Naive B cell (primary cell): ENCODE results near the gene AIFM1. TPM values are rescaled to one million over a fixed set of nuclear protein-coding genes. Genes with fewer than 3 reads are reported as not detected.
A peak's percentile ranks its signal among the peaks of the same experiment; 100 is the strongest.

Experiments
- ATAC-seq, 2 donors: fragments of 150-1000 bp; cut with Tn5 transposase; 2 replicates each; pipeline ENCODE4 v1.10.0; 2021; ENCODE audit warnings: low read depth in 2 of 2, mild to moderate bottlenecking in 2 of 2, moderate library complexity in 2 of 2
- DNase-seq: peaks from one replicate; pipeline ENCODE4 v3.0.0; 2022
- H3K27ac Mint-ChIP-seq, 6 donors: one replicate each; pipeline ENCODE4 v1.8.0; 2020 to 2022; ENCODE audit warnings: mild to moderate bottlenecking in 6 of 6, mixed read lengths in 6 of 6, moderate library complexity in 5 of 6, inconsistent platforms in 2 of 6
- H3K27me3 Mint-ChIP-seq, 3 donors: one replicate each; pipeline ENCODE4 v1.8.0; 2021 to 2022; ENCODE audit warnings: mixed read lengths in 3 of 3, mild to moderate bottlenecking in 1 of 3
- H3K36me3 Mint-ChIP-seq, 2 donors: one replicate each; pipeline ENCODE4 v1.8.0; 2020 to 2022; ENCODE audit warnings: mixed read lengths in 2 of 2, inconsistent platforms in 1 of 2, mild to moderate bottlenecking in 1 of 2
- H3K4me1 Mint-ChIP-seq, 3 donors: one replicate each; pipeline ENCODE4 v1.8.0; 2020 to 2022; ENCODE audit warnings: mixed read lengths in 3 of 3, inconsistent platforms in 1 of 3, mild to moderate bottlenecking in 1 of 3, moderate library complexity in 1 of 3
- H3K4me3 Mint-ChIP-seq, 8 donors: one replicate each; pipeline ENCODE4 v1.8.0; 2020 to 2022; ENCODE audit warnings: mild to moderate bottlenecking in 8 of 8, mixed read lengths in 8 of 8, moderate library complexity in 8 of 8, inconsistent platforms in 2 of 8
- H3K9me3 Mint-ChIP-seq, 7 donors: one replicate each; pipeline ENCODE4 v1.8.0; 2020 to 2022; ENCODE audit warnings: mixed read lengths in 7 of 7, mild to moderate bottlenecking in 5 of 7, inconsistent platforms in 2 of 7, moderate library complexity in 1 of 7
- polyA plus RNA-seq, 6 donors: library from polyadenylated mRNA; unstranded; fragments of 300-500 nt; fragmentation: Illumina TruSeq; gene quantifications; one replicate each; pipeline ENCODE4 v1.2.3, GENCODE V29; 2021; ENCODE audit warnings: low read depth in 6 of 6

Gene AIFM1
- polyA plus RNA-seq, 6 donors from 2014 or later, result 13.6 to 24.2 (median 20.3) TPM

GRCh38 chrX:130162094-130162735 is 3.4 kb downstream of the AIFM1 start:
- peaks cover 7 to 16% (median 9%) of the 10 kb centered on the region in 3 donors for H3K4me1 Mint-ChIP-seq
- DNase-seq, result no peak
- no peaks in the 10 kb centered on the region for H3K36me3 Mint-ChIP-seq
- no peaks in the 10 kb centered on the region for H3K9me3 Mint-ChIP-seq
- H3K27me3 Mint-ChIP-seq, result no peaks in the 10 kb centered on the region
- no peak for ATAC-seq
- H3K4me3 Mint-ChIP-seq, result peak overlapping the region in 2 of 8 donors; percentile 8 to 66
- H3K27ac Mint-ChIP-seq, result peak overlapping the region in 1 of 6 donors; percentile 58

GRCh38 chrX:130159776-130160175 is 5.9 kb downstream of the AIFM1 start:
- ATAC-seq (no peak), DNase-seq (no peak)
- peaks cover 0 to 4% (median 1%) of the 10 kb centered on the region in 3 donors for H3K4me1 Mint-ChIP-seq
- H3K4me3 Mint-ChIP-seq, result no peak overlapping the region
- no peaks in the 10 kb centered on the region for H3K36me3 Mint-ChIP-seq
- no peak overlapping the region for H3K27ac Mint-ChIP-seq
- no peaks in the 10 kb centered on the region for H3K27me3 Mint-ChIP-seq
- H3K9me3 Mint-ChIP-seq, result no peaks in the 10 kb centered on the region

GRCh38 chrX:130158311-130158710 is 7.3 kb downstream of the AIFM1 start:
- Mint-ChIP-seq H3K27me3 (no peaks in the 10 kb centered on the region), H3K27ac (no peak overlapping the region), H3K9me3 (no peaks in the 10 kb centered on the region), H3K36me3 (no peaks in the 10 kb centered on the region), H3K4me1 (peaks cover 0 to 4% (median 0%) of the 10 kb centered on the region in 3 donors), H3K4me3 (no peak overlapping the region)
- DNase-seq, result no peak
- no peak for ATAC-seq

- H3K27ac Mint-ChIP-seq, result no peak overlapping the region
- no peaks in the 10 kb centered on the region for H3K27me3 Mint-ChIP-seq
- DNase-seq, result no peak
- H3K9me3 Mint-ChIP-seq, result no peaks in the 10 kb centered on the region
- H3K4me3 Mint-ChIP-seq, result no peak overlapping the region
- ATAC-seq, result no peak
- H3K4me1 Mint-ChIP-seq, result no peaks in the 10 kb centered on the region
- H3K36me3 Mint-ChIP-seq, result no peaks in the 10 kb centered on the region
Observed at GRCh38 chrX:130155564-130155963, 10.1 kb downstream of the AIFM1 start.

GRCh38 chrX:130147631-130148030 is 18.0 kb downstream of the AIFM1 start:
- ATAC-seq (no peak), DNase-seq (no peak)
- Mint-ChIP-seq H3K27me3 (no peaks in the 10 kb centered on the region), H3K27ac (no peak overlapping the region), H3K4me1 (no peaks in the 10 kb centered on the region), H3K9me3 (peaks cover 0 to 2% (median 0%) of the 10 kb centered on the region in 7 donors), H3K4me3 (no peak overlapping the region), H3K36me3 (peaks cover 6 to 21% of the 10 kb centered on the region in 2 donors)

GRCh38 chrX:130145123-130145522 is 20.5 kb downstream of the AIFM1 start:
- Mint-ChIP-seq H3K9me3 (peaks cover 0 to 2% (median 0%) of the 10 kb centered on the region in 7 donors), H3K4me1 (no peaks in the 10 kb centered on the region), H3K27ac (peak overlapping the region in 1 of 6 donors; percentile 30), H3K4me3 (no peak overlapping the region), H3K36me3 (peaks cover 6 to 21% of the 10 kb centered on the region in 2 donors), H3K27me3 (no peaks in the 10 kb centered on the region)
- ATAC-seq (no peak), DNase-seq (no peak)

GRCh38 chrX:130144509-130144908 is 21.1 kb downstream of the AIFM1 start:
- Mint-ChIP-seq H3K4me1 (no peaks in the 10 kb centered on the region), H3K4me3 (no peak overlapping the region), H3K27me3 (no peaks in the 10 kb centered on the region), H3K27ac (no peak overlapping the region), H3K9me3 (peaks cover 0 to 2% (median 0%) of the 10 kb centered on the region in 7 donors), H3K36me3 (peaks cover 6 to 21% of the 10 kb centered on the region in 2 donors)
- no peak for DNase-seq
- ATAC-seq, result no peak

- H3K36me3 Mint-ChIP-seq, result peaks cover 14 to 22% of the 10 kb centered on the region in 2 donors
Observed at GRCh38 chrX:130139474-130140201, 26.0 kb downstream of the AIFM1 start.

GRCh38 chrX:130136961-130137360 is 28.7 kb downstream of the AIFM1 start:
- ATAC-seq, result no peak

More at GRCh38 chrX:130139474-130140201, 26.0 kb downstream of the AIFM1 start:
- Mint-ChIP-seq H3K27me3 (no peaks in the 10 kb centered on the region), H3K4me3 (no peak overlapping the region), H3K27ac (no peak overlapping the region), H3K4me1 (no peaks in the 10 kb centered on the region), H3K9me3 (peaks cover 0 to 2% (median 0%) of the 10 kb centered on the region in 7 donors)
- DNase-seq, result no peak
- no peak for ATAC-seq

GRCh38 chrX:130136496-130136895 is 29.1 kb downstream of the AIFM1 start:
- H3K36me3 Mint-ChIP-seq, result peaks cover 8 to 12% of the 10 kb centered on the region in 2 donors
- H3K27ac Mint-ChIP-seq, result no peak overlapping the region
- no peaks in the 10 kb centered on the region for H3K9me3 Mint-ChIP-seq
- no peaks in the 10 kb centered on the region for H3K4me1 Mint-ChIP-seq
- DNase-seq (no peak), ATAC-seq (no peak)
- H3K4me3 Mint-ChIP-seq, result no peak overlapping the region
- no peaks in the 10 kb centered on the region for H3K27me3 Mint-ChIP-seq

More at GRCh38 chrX:130136961-130137360, 28.7 kb downstream of the AIFM1 start:
- no peak for DNase-seq
- Mint-ChIP-seq H3K27me3 (no peaks in the 10 kb centered on the region), H3K4me1 (no peaks in the 10 kb centered on the region), H3K4me3 (no peak overlapping the region), H3K9me3 (no peaks in the 10 kb centered on the region), H3K27ac (no peak overlapping the region), H3K36me3 (peaks cover 8 to 12% of the 10 kb centered on the region in 2 donors)

GRCh38 chrX:130130990-130131389 is 34.7 kb downstream of the AIFM1 start:
- Mint-ChIP-seq H3K27ac (no peak overlapping the region), H3K9me3 (no peaks in the 10 kb centered on the region), H3K4me1 (no peaks in the 10 kb centered on the region), H3K27me3 (no peaks in the 10 kb centered on the region), H3K4me3 (no peak overlapping the region), H3K36me3 (peaks cover 0 to 4% of the 10 kb centered on the region in 2 donors)
- DNase-seq, result no peak
- ATAC-seq, result no peak

GRCh38 chrX:130125091-130125874 is 40.4 kb downstream of the AIFM1 start:
- Mint-ChIP-seq H3K9me3 (peaks cover 0 to 2% (median 0%) of the 10 kb centered on the region in 7 donors), H3K27me3 (peaks cover 0 to 8% (median 0%) of the 10 kb centered on the region in 3 donors), H3K4me1 (peaks cover 0 to 2% (median 0%) of the 10 kb centered on the region in 3 donors), H3K4me3 (peak overlapping the region in 1 of 8 donors; percentile 22), H3K27ac (no peak overlapping the region), H3K36me3 (no peaks in the 10 kb centered on the region)
- DNase-seq (no peak), ATAC-seq (no peak)

- H3K4me3 Mint-ChIP-seq, result no peak overlapping the region
- no peak for ATAC-seq
- no peaks in the 10 kb centered on the region for H3K36me3 Mint-ChIP-seq
- no peak overlapping the region for H3K27ac Mint-ChIP-seq
- DNase-seq, result no peak
- peaks cover 0 to 2% (median 0%) of the 10 kb centered on the region in 7 donors for H3K9me3 Mint-ChIP-seq
- H3K4me1 Mint-ChIP-seq, result peaks cover 0 to 4% (median 0%) of the 10 kb centered on the region in 3 donors
- H3K27me3 Mint-ChIP-seq, result peaks cover 0 to 8% (median 0%) of the 10 kb centered on the region in 3 donors
Observed at GRCh38 chrX:130124577-130124976, 41.1 kb downstream of the AIFM1 start.
